Measurements from ENCODE around the gene CYB5R2. TPM values are rescaled to one million over a fixed set of nuclear protein-coding genes. Genes with fewer than 3 reads are reported as not detected.

The CYB5R2 gene
- polyA plus RNA-seq, 3 donors: 0.52 to 3.7 (median 1.4) TPM

GRCh38 chr11:7690648-7691047 lies 17.3 kb upstream of the CYB5R2 start:
- Histone ChIP-seq H3K4me1 (ENCODE audit: control insufficient read depth in 1 of 2, insufficient read depth in 2 of 2, low read length in 2 of 2) (no peaks in the 10 kb centered on the region), H4K20me1 (ENCODE audit: insufficient read depth, low read length) (no peaks in the 10 kb centered on the region), H2AFZ (ENCODE audit: insufficient read depth, low read depth, low read length, poor library complexity, severe bottlenecking) (no peak overlapping the region), H3K36me3 (replicated peaks in 1 of 2; ENCODE audit: control insufficient read depth in 1 of 2, insufficient read depth in 2 of 2, low read length in 2 of 2) (no peaks in the 10 kb centered on the region), H3K9ac (ENCODE audit: insufficient read depth, low read length, poor library complexity, severe bottlenecking) (no peak overlapping the region), H3K4me2 (replicated peaks; ENCODE audit: extremely low read depth, low read length, poor library complexity, severe bottlenecking) (no peak overlapping the region), H3K79me2 (ENCODE audit: insufficient read depth, low read length) (no peaks in the 10 kb centered on the region), H3K27me3 (ENCODE audit: control insufficient read depth in 2 of 2, insufficient read depth in 2 of 2, low read length in 2 of 2) (peaks cover 34 to 43% of the 10 kb centered on the region in 2 donors), H3K27ac (ENCODE audit: low read depth in 1 of 2, low read length in 2 of 2) (no peak overlapping the region), H3K9me3 (replicated peaks in 1 of 2; ENCODE audit: control insufficient read depth in 1 of 2, insufficient read depth in 1 of 2, low read length in 2 of 2) (no peaks in the 10 kb centered on the region), H3K4me3 (replicated peaks in 1 of 3; ENCODE audit: low read depth in 2 of 3, low read length in 3 of 3) (no peak overlapping the region)
- Mint-ChIP-seq H3K36me3 (no peaks in the 10 kb centered on the region), H3K27me3 (ENCODE audit: low read depth in 3 of 3) (peaks cover 28 to 42% (median 35%) of the 10 kb centered on the region in 3 donors), H3K4me3 (no peak overlapping the region), H3K9me3 (no peaks in the 10 kb centered on the region), H3K27ac (no peak overlapping the region), H3K4me1 (no peaks in the 10 kb centered on the region)
- WGBS (ENCODE audit: insufficient coverage): 83% methylated on average over 1 of the region's 6 CpGs
- TF ChIP-seq CTCF (IDR thresholded peaks at IDR 0.05): no peak
- DNase-seq: no peak
- intact Hi-C loops (cut with micrococcal nuclease): loop anchor here (5.0 to 10.0 kb wide), 3 partner anchors 593 to 876 kb away; no protein-coding TSS in a partner anchor

GRCh38 chr11:7689239-7689638 lies 15.9 kb upstream of the CYB5R2 start:
- Histone ChIP-seq H4K20me1 (ENCODE audit: insufficient read depth, low read length) (no peaks in the 10 kb centered on the region), H3K79me2 (ENCODE audit: insufficient read depth, low read length) (no peaks in the 10 kb centered on the region), H3K4me3 (replicated peaks in 1 of 3; ENCODE audit: low read depth in 2 of 3, low read length in 3 of 3) (no peak overlapping the region), H3K4me2 (replicated peaks; ENCODE audit: extremely low read depth, low read length, poor library complexity, severe bottlenecking) (no peak overlapping the region), H3K9ac (ENCODE audit: insufficient read depth, low read length, poor library complexity, severe bottlenecking) (no peak overlapping the region), H3K36me3 (replicated peaks in 1 of 2; ENCODE audit: control insufficient read depth in 1 of 2, insufficient read depth in 2 of 2, low read length in 2 of 2) (no peaks in the 10 kb centered on the region), H3K4me1 (ENCODE audit: control insufficient read depth in 1 of 2, insufficient read depth in 2 of 2, low read length in 2 of 2) (no peaks in the 10 kb centered on the region), H2AFZ (ENCODE audit: insufficient read depth, low read depth, low read length, poor library complexity, severe bottlenecking) (no peak overlapping the region), H3K9me3 (replicated peaks in 1 of 2; ENCODE audit: control insufficient read depth in 1 of 2, insufficient read depth in 1 of 2, low read length in 2 of 2) (no peaks in the 10 kb centered on the region), H3K27me3 (ENCODE audit: control insufficient read depth in 2 of 2, insufficient read depth in 2 of 2, low read length in 2 of 2) (peaks cover 32 to 43% of the 10 kb centered on the region in 2 donors), H3K27ac (ENCODE audit: low read depth in 1 of 2, low read length in 2 of 2) (no peak overlapping the region)
- H3K4me3 Mint-ChIP-seq: peak overlapping the region in 1 of 2 donors; percentile 9
- no peaks in the 10 kb centered on the region for H3K9me3 Mint-ChIP-seq
- no peaks in the 10 kb centered on the region for H3K4me1 Mint-ChIP-seq
- no peak for DNase-seq
- TF ChIP-seq CTCF (IDR thresholded peaks at IDR 0.05): no peak
- 83% methylated on average over 3 of the region's 4 CpGs for WGBS (ENCODE audit: insufficient coverage)
- H3K27me3 Mint-ChIP-seq (ENCODE audit: low read depth in 3 of 3): peaks cover 30 to 42% (median 34%) of the 10 kb centered on the region in 3 donors
- no peaks in the 10 kb centered on the region for H3K36me3 Mint-ChIP-seq
- intact Hi-C loops (cut with micrococcal nuclease): no loop called here
- no peak overlapping the region for H3K27ac Mint-ChIP-seq

All from CD14-positive monocyte (primary cell).